H9 (cell line): ENCODE measurements around the gene ZNF672. TPM values are rescaled to one million over a fixed set of nuclear protein-coding genes. Genes with fewer than 3 reads are reported as not detected.

Experiments used
- DNase-seq: peaks from one replicate; pipeline ENCODE4 v3.0.0-alpha.2; 2017
- H2AFZ ChIP-seq: one replicate; pipeline ENCODE4 v1.6.1; 2013; ENCODE audit warnings: mild to moderate bottlenecking, low read length, control low read depth, moderate library complexity
- H2AK5ac ChIP-seq: 2 replicates; pipeline ENCODE4 v1.6.1; 2013; ENCODE audit warnings: low read length, control low read depth, mixed read lengths; ENCODE audit not compliant: insufficient read length
- H2BK120ac ChIP-seq: one replicate; pipeline ENCODE4 v1.6.1; 2013; ENCODE audit warnings: low read depth, mild to moderate bottlenecking, low read length, control low read depth, inconsistent platforms; ENCODE audit not compliant: poor library complexity, severe bottlenecking
- H2BK12ac ChIP-seq: 2 replicates; pipeline ENCODE4 v1.6.1; 2013; ENCODE audit warnings: low read length, control low read depth, mixed read lengths, low read depth; ENCODE audit not compliant: insufficient read length
- H2BK15ac ChIP-seq: 2 replicates; pipeline ENCODE4 v1.6.1; 2013; ENCODE audit warnings: low read depth, low read length, control low read depth
- H2BK20ac ChIP-seq: one replicate; pipeline ENCODE4 v1.6.1; 2013; ENCODE audit warnings: low read depth, mild to moderate bottlenecking, low read length, control low read depth, inconsistent platforms; ENCODE audit not compliant: poor library complexity, severe bottlenecking
- H2BK5ac ChIP-seq: 2 replicates; pipeline ENCODE4 v1.6.1; 2013; ENCODE audit warnings: low read length, control low read depth, mixed read lengths; ENCODE audit not compliant: insufficient read length
- H3K14ac ChIP-seq: 2 replicates; pipeline ENCODE4 v1.6.1; 2013; ENCODE audit warnings: low read length, control low read depth; ENCODE audit not compliant: insufficient read depth
- H3K18ac ChIP-seq: 2 replicates; pipeline ENCODE4 v1.6.1; 2013; ENCODE audit warnings: low read depth, mild to moderate bottlenecking, mixed read lengths, low read length, control low read depth; ENCODE audit not compliant: insufficient read length
- H3K23ac ChIP-seq: 2 replicates; pipeline ENCODE4 v1.6.1; 2013; ENCODE audit warnings: low read length, control low read depth, mixed read lengths, low read depth; ENCODE audit not compliant: insufficient read length
- H3K23me2 ChIP-seq: 2 replicates; pipeline ENCODE4 v1.6.1; 2013; ENCODE audit warnings: low read depth, mild to moderate bottlenecking, mixed read lengths, low read length, control low read depth; ENCODE audit not compliant: insufficient read length, poor library complexity, severe bottlenecking
- H3K27ac ChIP-seq: 2 replicates; pipeline ENCODE4 v1.5.1; 2013; ENCODE audit warnings: low read length, control low read depth, mixed read lengths, low read depth; ENCODE audit not compliant: insufficient read length
- H3K27me3 ChIP-seq: 2 replicates; pipeline ENCODE4 v1.6.1; 2013; ENCODE audit warnings: low read length, control low read depth, inconsistent platforms; ENCODE audit not compliant: insufficient read depth
- H3K4ac ChIP-seq: 2 replicates; pipeline ENCODE4 v1.6.1; 2013; ENCODE audit warnings: low read depth, mild to moderate bottlenecking, control low read depth, inconsistent platforms, low read length, moderate library complexity
- H3K4me1 ChIP-seq: 2 replicates; pipeline ENCODE4 v1.6.1; 2013; ENCODE audit warnings: low read length, control low read depth, inconsistent platforms; ENCODE audit not compliant: insufficient read depth
- H3K4me2 ChIP-seq: 2 replicates; pipeline ENCODE4 v1.6.1; 2013; ENCODE audit warnings: low read length, control low read depth, mixed read lengths; ENCODE audit not compliant: insufficient read length, insufficient read depth
- H3K56ac ChIP-seq: 2 replicates; pipeline ENCODE4 v1.6.1; 2013; ENCODE audit warnings: low read depth, mild to moderate bottlenecking, mixed read lengths, low read length, control low read depth; ENCODE audit not compliant: insufficient read length
- H3K79me1 ChIP-seq: 2 replicates; pipeline ENCODE4 v1.6.1; 2013; ENCODE audit warnings: low read depth, mild to moderate bottlenecking, moderate library complexity, low read length, control low read depth, inconsistent platforms; ENCODE audit not compliant: insufficient read depth, poor library complexity, severe bottlenecking
- H3K79me2 ChIP-seq: 2 replicates; pipeline ENCODE4 v1.6.1; 2013; ENCODE audit warnings: low read length, control low read depth, inconsistent platforms; ENCODE audit not compliant: insufficient read depth
- H3K9ac ChIP-seq: 2 replicates; pipeline ENCODE4 v1.6.1; 2013; ENCODE audit warnings: low read length, control low read depth, mixed read lengths; ENCODE audit not compliant: insufficient read length; ENCODE audit errors: extremely low read depth
- H3K9me3 ChIP-seq: one replicate; pipeline ENCODE4 v1.6.1; 2013; ENCODE audit warnings: low read depth, low read length, inconsistent platforms; ENCODE audit not compliant: control insufficient read depth
- H3T11ph ChIP-seq: one replicate; pipeline ENCODE4 v1.6.1; 2013; ENCODE audit warnings: mild to moderate bottlenecking, low read length, control low read depth, inconsistent platforms
- H4K20me1 ChIP-seq: one replicate; pipeline ENCODE4 v1.6.1; 2013; ENCODE audit not compliant: control insufficient read depth, insufficient read length, insufficient read depth
- H4K5ac ChIP-seq: 2 replicates; pipeline ENCODE4 v1.6.1; 2013; ENCODE audit warnings: low read depth, mild to moderate bottlenecking, mixed read lengths, low read length, control low read depth; ENCODE audit not compliant: insufficient read length
- H4K8ac ChIP-seq: replicated peaks from 2 replicates; pipeline ENCODE4 v1.6.1; 2013; ENCODE audit warnings: low read length, control low read depth, mixed read lengths, low read depth; ENCODE audit not compliant: insufficient read length
- H4K91ac ChIP-seq: 2 replicates; pipeline ENCODE4 v1.6.1; 2013; ENCODE audit warnings: low read depth, mild to moderate bottlenecking, moderate library complexity, mixed read lengths, low read length, control low read depth; ENCODE audit not compliant: insufficient read length
- H3K27ac Mint-ChIP-seq, 3 experiments: 2 replicates in 2 of 3; 3 replicates in 1 of 3; pipeline ENCODE4 v1.8.0; 2020 to 2021; ENCODE audit warnings: mixed read lengths in 3 of 3, mild to moderate bottlenecking in 1 of 3, moderate library complexity in 1 of 3
- H3K27me3 Mint-ChIP-seq: 2 replicates; pipeline ENCODE4 v1.8.0; 2021; ENCODE audit warnings: low read depth, mild to moderate bottlenecking, moderate library complexity, mixed read lengths
- H3K36me3 Mint-ChIP-seq, 3 experiments: 2 replicates in 2 of 3; 3 replicates in 1 of 3; pipeline ENCODE4 v1.8.0; 2020 to 2021; ENCODE audit warnings: low read depth in 3 of 3, mixed read lengths in 3 of 3; ENCODE audit not compliant: insufficient read depth in 1 of 3
- H3K4me1 Mint-ChIP-seq, 2 experiments: 2 replicates each; pipeline ENCODE4 v1.8.0; 2020; ENCODE audit warnings: mixed read lengths in 2 of 2
- H3K4me3 Mint-ChIP-seq, 2 experiments: 2 replicates in 1 of 2; 3 replicates in 1 of 2; pipeline ENCODE4 v1.8.0; 2020 to 2021; ENCODE audit warnings: mild to moderate bottlenecking in 2 of 2, mixed read lengths in 2 of 2, moderate library complexity in 1 of 2
- H3K9me3 Mint-ChIP-seq, 2 experiments: 2 replicates in 1 of 2; 3 replicates in 1 of 2; pipeline ENCODE4 v1.8.0; 2020; ENCODE audit warnings: mild to moderate bottlenecking in 2 of 2, mixed read lengths in 2 of 2, moderate library complexity in 1 of 2
- WGBS: extraction: QIAGEN DNeasy Blood & Tissue Kit; methylation state at CpG from one replicate; pipeline ENCODE4 v1.1.7; 2013; ENCODE audit warnings: missing lambda C conversion rate, low lambda C conversion rate, mixed read lengths; ENCODE audit not compliant: insufficient read length; ENCODE audit errors: extremely low coverage; 5-methylcytosine and 5-hydroxymethylcytosine counted together
- total RNA-seq: library from RNA; stranded (reverse); gene quantifications from 2 replicates; pipeline ENCODE4 v1.2.1, GENCODE V29; 2021
- TF ChIP-seq, protein P1 (sequence below): fragments of 200-600 bp; sonication (generic); conservative IDR thresholded peaks from 3 replicates; pipeline ENCODE4 v1.8.0; 2021; ENCODE audit warnings: antibody characterized with exemption, mild to moderate bottlenecking

ZNF672 gene
- total RNA-seq, 1 experiment from 2014 or later: 29.4 TPM

DNA sequence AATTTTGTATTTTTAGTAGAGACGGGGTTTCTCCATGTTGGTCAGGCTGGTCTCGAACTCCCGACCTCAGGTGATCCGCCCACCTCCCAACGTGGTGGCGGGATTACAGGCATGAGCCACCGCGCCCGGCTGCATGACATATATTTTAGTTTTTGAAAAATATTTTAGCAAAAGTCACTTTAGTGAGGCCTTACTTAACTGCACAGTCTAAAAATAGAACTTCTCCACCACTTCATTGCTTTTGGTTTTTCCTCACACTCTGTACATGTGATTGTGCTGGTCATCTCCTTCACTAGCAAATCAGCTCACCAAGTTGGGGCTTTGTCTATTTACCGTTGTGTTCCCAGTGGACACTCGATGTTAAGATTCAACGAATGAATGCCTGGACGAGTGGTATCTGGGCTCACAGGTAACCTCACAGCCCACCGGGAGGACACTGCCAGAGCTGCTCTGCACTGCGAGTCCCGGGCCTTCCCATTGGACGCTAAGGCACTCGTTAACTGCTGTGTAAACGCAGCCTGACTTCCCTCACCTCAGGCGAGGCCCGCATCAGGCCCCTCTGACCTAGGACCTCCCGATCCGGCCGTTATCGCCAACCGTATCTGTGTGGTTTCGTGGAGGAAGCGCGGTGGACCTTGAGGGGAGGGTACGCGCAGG is 34.9 kb downstream of the ZNF672 start:
- Mint-ChIP-seq H3K4me1 (peaks cover 5 to 11% of the 10 kb centered on the region in 2 experiments; a peak in 2 of 4 replicates), H3K36me3 (no peaks in the 10 kb centered on the region; a peak in 1 of 7 replicates), H3K9me3 (peaks cover 2 to 7% of the 10 kb centered on the region in 2 experiments; a peak in 2 of 5 replicates), H3K27me3 (peaks cover 9% of the 10 kb centered on the region), H3K4me3 (peak overlapping the region; percentile 95 to 97), H3K27ac (peak overlapping the region; percentile 97 to 98 (median 97))
- Histone ChIP-seq H3K4ac (no peak overlapping the region), H3K18ac (peak overlapping the region; percentile 46), H2BK15ac (no peak overlapping the region), H2BK5ac (no peak overlapping the region), H3K79me2 (no peaks in the 10 kb centered on the region), H3K9me3 (no peaks in the 10 kb centered on the region), H4K8ac (no peak overlapping the region), H3K56ac (no peak overlapping the region), H4K5ac (no peak overlapping the region), H3K79me1 (no peaks in the 10 kb centered on the region), H3K9ac (peak overlapping the region; percentile 74), H3K23me2 (no peaks in the 10 kb centered on the region), H3K27me3 (no peaks in the 10 kb centered on the region), H2BK20ac (no peak overlapping the region), H3K4me2 (peak overlapping the region; percentile 61), H2BK12ac (no peak overlapping the region), H3K27ac (peak overlapping the region; percentile 3), H2AK5ac (no peak overlapping the region), H2AFZ (peak overlapping the region; percentile 0), H3K14ac (peak overlapping the region; percentile 28; the same call in 1 of the 2 replicates), H3T11ph (no peak overlapping the region), H3K4me1 (no peaks in the 10 kb centered on the region), H4K91ac (no peak overlapping the region), H4K20me1 (no peaks in the 10 kb centered on the region), H3K23ac (no peak overlapping the region), H2BK120ac (no peak overlapping the region)
- TF ChIP-seq, protein P1, sequence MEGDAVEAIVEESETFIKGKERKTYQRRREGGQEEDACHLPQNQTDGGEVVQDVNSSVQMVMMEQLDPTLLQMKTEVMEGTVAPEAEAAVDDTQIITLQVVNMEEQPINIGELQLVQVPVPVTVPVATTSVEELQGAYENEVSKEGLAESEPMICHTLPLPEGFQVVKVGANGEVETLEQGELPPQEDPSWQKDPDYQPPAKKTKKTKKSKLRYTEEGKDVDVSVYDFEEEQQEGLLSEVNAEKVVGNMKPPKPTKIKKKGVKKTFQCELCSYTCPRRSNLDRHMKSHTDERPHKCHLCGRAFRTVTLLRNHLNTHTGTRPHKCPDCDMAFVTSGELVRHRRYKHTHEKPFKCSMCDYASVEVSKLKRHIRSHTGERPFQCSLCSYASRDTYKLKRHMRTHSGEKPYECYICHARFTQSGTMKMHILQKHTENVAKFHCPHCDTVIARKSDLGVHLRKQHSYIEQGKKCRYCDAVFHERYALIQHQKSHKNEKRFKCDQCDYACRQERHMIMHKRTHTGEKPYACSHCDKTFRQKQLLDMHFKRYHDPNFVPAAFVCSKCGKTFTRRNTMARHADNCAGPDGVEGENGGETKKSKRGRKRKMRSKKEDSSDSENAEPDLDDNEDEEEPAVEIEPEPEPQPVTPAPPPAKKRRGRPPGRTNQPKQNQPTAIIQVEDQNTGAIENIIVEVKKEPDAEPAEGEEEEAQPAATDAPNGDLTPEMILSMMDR: no peak
- DNase-seq: peak; percentile 91
- no CpG with 5 or more reads among the region's 31 CpGs for WGBS
